CD14-positive monocyte (primary cell): Measurements from ENCODE around the gene ZCCHC2. TPM values are rescaled to one million over a fixed set of nuclear protein-coding genes. Genes with fewer than 3 reads are reported as not detected.

Experiments used
- DNase-seq, 3 donors: peaks; one replicate each; pipeline ENCODE4 v3.0.0-alpha.2; 2011 to 2022
- H2AFZ ChIP-seq: 2 replicates; pipeline ENCODE4 v1.6.0; 2012; ENCODE audit warnings: mild to moderate bottlenecking, low read depth, low read length, inconsistent platforms; ENCODE audit not compliant: insufficient read depth, poor library complexity, severe bottlenecking
- H3K27ac ChIP-seq, 2 donors: 1 replicate in 1 of 2; 2 replicates in 1 of 2; pipeline ENCODE4 v1.5.1; 2012 to 2013; ENCODE audit warnings: low read length in 2 of 2, control low read depth in 1 of 2, inconsistent platforms in 1 of 2, low read depth in 1 of 2, mild to moderate bottlenecking in 1 of 2
- H3K27me3 ChIP-seq, 2 donors: one replicate each; pipeline versions ENCODE4 v1.6.0 to v1.6.1; 2011 to 2013; ENCODE audit warnings: low read length in 2 of 2; ENCODE audit not compliant: control insufficient read depth in 2 of 2, insufficient read depth in 2 of 2
- H3K36me3 ChIP-seq, 2 donors: replicated peaks in 1 of 2; 1 replicate in 1 of 2; 2 replicates in 1 of 2; pipeline versions ENCODE4 v1.5.1 to v1.6.1; 2012 to 2013; ENCODE audit warnings: low read length in 2 of 2, control low read depth in 1 of 2, inconsistent platforms in 1 of 2, mild to moderate bottlenecking in 1 of 2; ENCODE audit not compliant: insufficient read depth in 2 of 2, control insufficient read depth in 1 of 2
- H3K4me1 ChIP-seq, 2 donors: 1 replicate in 1 of 2; 2 replicates in 1 of 2; pipeline versions ENCODE4 v1.5.1 to v1.6.1; 2012 to 2013; ENCODE audit warnings: low read length in 2 of 2, control low read depth in 1 of 2, inconsistent platforms in 1 of 2, mild to moderate bottlenecking in 1 of 2, moderate library complexity in 1 of 2; ENCODE audit not compliant: insufficient read depth in 2 of 2, control insufficient read depth in 1 of 2
- H3K4me2 ChIP-seq: replicated peaks from 2 replicates; pipeline ENCODE3; 2012; ENCODE audit warnings: low read length, moderate library complexity, mild to moderate bottlenecking; ENCODE audit not compliant: poor library complexity, severe bottlenecking; ENCODE audit errors: extremely low read depth
- H3K4me3 ChIP-seq, 3 experiments: fragments of 200-600 bp in 1 of 3; sonication (generic) in 1 of 3; replicated peaks in 1 of 3; 1 replicate in 2 of 3; 2 replicates in 1 of 3; pipeline ENCODE4 v1.5.1; 2011 to 2013; ENCODE audit warnings: low read length in 3 of 3, mild to moderate bottlenecking in 3 of 3, control low read depth in 2 of 3, low read depth in 2 of 3, inconsistent platforms in 1 of 3, moderate library complexity in 1 of 3
- H3K79me2 ChIP-seq: 2 replicates; pipeline ENCODE4 v1.6.0; 2012; ENCODE audit warnings: mild to moderate bottlenecking, control low read depth, inconsistent platforms, low read length, moderate library complexity; ENCODE audit not compliant: insufficient read depth
- H3K9ac ChIP-seq: 2 replicates; pipeline ENCODE4 v1.6.0; 2017; ENCODE audit warnings: low read length, mild to moderate bottlenecking; ENCODE audit not compliant: insufficient read depth, poor library complexity, severe bottlenecking
- H3K9me3 ChIP-seq, 2 donors: replicated peaks in 1 of 2; 1 replicate in 1 of 2; 2 replicates in 1 of 2; pipeline versions ENCODE4 v1.5.1 to v1.6.1; 2012 to 2013; ENCODE audit warnings: low read length in 2 of 2, control low read depth in 1 of 2; ENCODE audit not compliant: control insufficient read depth in 1 of 2, insufficient read depth in 1 of 2
- H4K20me1 ChIP-seq: 2 replicates; pipeline ENCODE4 v1.6.0; 2012; ENCODE audit warnings: mild to moderate bottlenecking, low read length, control low read depth, moderate library complexity; ENCODE audit not compliant: insufficient read depth
- H3K27ac Mint-ChIP-seq, 7 donors: one replicate each; pipeline ENCODE4 v1.8.0; 2020; ENCODE audit warnings: mild to moderate bottlenecking in 7 of 7, mixed read lengths in 7 of 7, moderate library complexity in 6 of 7, inconsistent platforms in 2 of 7
- H3K27me3 Mint-ChIP-seq, 3 donors: one replicate each; pipeline ENCODE4 v1.8.0; 2021 to 2022; ENCODE audit warnings: low read depth in 3 of 3, mild to moderate bottlenecking in 3 of 3, mixed read lengths in 3 of 3, moderate library complexity in 3 of 3, inconsistent platforms in 1 of 3
- H3K36me3 Mint-ChIP-seq, 2 donors: one replicate each; pipeline ENCODE4 v1.8.0; 2020; ENCODE audit warnings: mixed read lengths in 2 of 2, inconsistent platforms in 1 of 2, mild to moderate bottlenecking in 1 of 2
- H3K4me1 Mint-ChIP-seq: one replicate; pipeline ENCODE4 v1.8.0; 2020; ENCODE audit warnings: mild to moderate bottlenecking, mixed read lengths
- H3K4me3 Mint-ChIP-seq, 2 donors: one replicate each; pipeline ENCODE4 v1.8.0; 2020; ENCODE audit warnings: mild to moderate bottlenecking in 2 of 2, mixed read lengths in 2 of 2, moderate library complexity in 1 of 2
- H3K9me3 Mint-ChIP-seq, 7 donors: one replicate each; pipeline ENCODE4 v1.8.0; 2020 to 2022; ENCODE audit warnings: mixed read lengths in 7 of 7, mild to moderate bottlenecking in 6 of 7, moderate library complexity in 6 of 7, inconsistent platforms in 2 of 7
- WGBS: methylation state at CpG from one replicate; pipeline ENCODE4 v1.1.5; 2013; ENCODE audit warnings: missing lambda C conversion rate; ENCODE audit not compliant: insufficient coverage; 5-methylcytosine and 5-hydroxymethylcytosine counted together
- intact Hi-C, 2 donors: fragments of 100-400 bp; cut with micrococcal nuclease; formaldehyde crosslinking; loops; one replicate each; pipeline versions ENCODE4 v1.15.0 to v1.15.1; 2023
- polyA plus RNA-seq, 3 donors: library from polyadenylated mRNA; depleted of rRNA in 1 of 3; unstranded in 2 of 3; stranded (reverse) in 1 of 3; fragments of 300-500 nt in 2 of 3; fragments of >200 nt in 1 of 3; fragmentation: Illumina TruSeq in 2 of 3; gene quantifications; 1 replicate in 2 of 3; 2 replicates in 1 of 3; pipeline ENCODE4 v1.2.3, GENCODE V29; 2012 to 2021
- TF ChIP-seq, protein P1 (sequence below): fragments of 200-600 bp; IDR thresholded peaks from one replicate; pipeline ENCODE4 v1.8.0; 2022; ENCODE audit warnings: antibody characterized with exemption, mild to moderate bottlenecking

Gene ZCCHC2
- polyA plus RNA-seq, 3 donors = 0.59 to 24.9 (median 0.71) TPM

- peaks cover 74 to 96% of the 10 kb centered on the region in 2 donors for H3K36me3 ChIP-seq
- H3K79me2 ChIP-seq = no peaks in the 10 kb centered on the region
- no peak overlapping the region for H3K4me3 ChIP-seq
- DNase-seq = no peak
- no peak overlapping the region for H3K9ac ChIP-seq
- no peak overlapping the region for H3K27ac ChIP-seq
- H3K4me2 ChIP-seq = no peak overlapping the region
- H3K9me3 ChIP-seq = no peaks in the 10 kb centered on the region
- WGBS = no CpG with 5 or more reads among the region's 4 CpGs
- Mint-ChIP-seq H3K27ac (no peak overlapping the region), H3K36me3 (peaks cover 74 to 85% of the 10 kb centered on the region in 2 donors), H3K4me3 (no peak overlapping the region), H3K4me1 (peaks cover 3% of the 10 kb centered on the region), H3K9me3 (peaks cover 0 to 3% (median 0%) of the 10 kb centered on the region in 7 donors), H3K27me3 (no peaks in the 10 kb centered on the region)
- no peaks in the 10 kb centered on the region for H3K4me1 ChIP-seq
- no peak overlapping the region for H2AFZ ChIP-seq
- no peaks in the 10 kb centered on the region for H3K27me3 ChIP-seq
- TF ChIP-seq, protein P1, sequence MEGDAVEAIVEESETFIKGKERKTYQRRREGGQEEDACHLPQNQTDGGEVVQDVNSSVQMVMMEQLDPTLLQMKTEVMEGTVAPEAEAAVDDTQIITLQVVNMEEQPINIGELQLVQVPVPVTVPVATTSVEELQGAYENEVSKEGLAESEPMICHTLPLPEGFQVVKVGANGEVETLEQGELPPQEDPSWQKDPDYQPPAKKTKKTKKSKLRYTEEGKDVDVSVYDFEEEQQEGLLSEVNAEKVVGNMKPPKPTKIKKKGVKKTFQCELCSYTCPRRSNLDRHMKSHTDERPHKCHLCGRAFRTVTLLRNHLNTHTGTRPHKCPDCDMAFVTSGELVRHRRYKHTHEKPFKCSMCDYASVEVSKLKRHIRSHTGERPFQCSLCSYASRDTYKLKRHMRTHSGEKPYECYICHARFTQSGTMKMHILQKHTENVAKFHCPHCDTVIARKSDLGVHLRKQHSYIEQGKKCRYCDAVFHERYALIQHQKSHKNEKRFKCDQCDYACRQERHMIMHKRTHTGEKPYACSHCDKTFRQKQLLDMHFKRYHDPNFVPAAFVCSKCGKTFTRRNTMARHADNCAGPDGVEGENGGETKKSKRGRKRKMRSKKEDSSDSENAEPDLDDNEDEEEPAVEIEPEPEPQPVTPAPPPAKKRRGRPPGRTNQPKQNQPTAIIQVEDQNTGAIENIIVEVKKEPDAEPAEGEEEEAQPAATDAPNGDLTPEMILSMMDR = no peak
- intact Hi-C loops = no loop called here
- H4K20me1 ChIP-seq = no peaks in the 10 kb centered on the region
These were observed 46.3 kb downstream of the ZCCHC2 start for GRCh38 chr18:62569081-62569655.

GRCh38 chr18:62571037-62571436, 48.2 kb downstream of the ZCCHC2 start:
- no peaks in the 10 kb centered on the region for H3K9me3 ChIP-seq
- no peaks in the 10 kb centered on the region for H3K79me2 ChIP-seq
- 92% methylated on average over 4 of the region's 4 CpGs for WGBS
- no peak for DNase-seq
- peaks cover 83 to 88% of the 10 kb centered on the region in 2 donors for H3K36me3 Mint-ChIP-seq
- H3K4me2 ChIP-seq = no peak overlapping the region
- H2AFZ ChIP-seq = no peak overlapping the region
- no peak overlapping the region for H3K4me3 Mint-ChIP-seq
- H3K9me3 Mint-ChIP-seq = peaks cover 0 to 7% (median 0%) of the 10 kb centered on the region in 7 donors
- no peak overlapping the region for H3K27ac ChIP-seq
- no peak overlapping the region for H3K4me3 ChIP-seq
- no peak overlapping the region for H3K9ac ChIP-seq
- no peaks in the 10 kb centered on the region for H4K20me1 ChIP-seq
- peaks cover 74 to 97% of the 10 kb centered on the region in 2 donors for H3K36me3 ChIP-seq
- TF ChIP-seq, protein P1 = no peak
- no peaks in the 10 kb centered on the region for H3K27me3 ChIP-seq
- H3K4me1 ChIP-seq = no peaks in the 10 kb centered on the region
- no peaks in the 10 kb centered on the region for H3K27me3 Mint-ChIP-seq
- intact Hi-C loops = no loop called here
- no peak overlapping the region for H3K27ac Mint-ChIP-seq
- H3K4me1 Mint-ChIP-seq = peaks cover 3% of the 10 kb centered on the region
